H1 (cell line): ENCODE results near the gene TAF6. TPM values are rescaled to one million over a fixed set of nuclear protein-coding genes. Genes with fewer than 3 reads are reported as not detected.

ENCODE experiments used
- CTCF ChIA-PET: fragments of 300-600 bp; sonication (Branson Sonifier 250); formaldehyde crosslinking; loops from one replicate; lab custom pipeline; 2021; ENCODE audit not compliant: partially characterized antibody; lab: Charles Lee
- POLR2A ChIA-PET: fragments of 300-600 bp; sonication (Branson Sonifier 250); formaldehyde crosslinking; loops from one replicate; lab custom pipeline; 2021; ENCODE audit warnings: inconsistent platforms; ENCODE audit not compliant: partially characterized antibody; lab: Charles Lee
- DNase-seq, 2 experiments: peaks; one replicate each; pipeline versions ENCODE4 v3.0.0 to v3.0.0-alpha.2; 2010 to 2022; ENCODE audit warnings: low spot score in 2 of 2, low read depth in 1 of 2, mixed read lengths in 1 of 2
- FAIRE-seq: peaks from 2 replicates; lab custom pipeline; 2011; peaks lifted over from hg19 to GRCh38; lab: Jason Lieb, UNC
- H2AFZ ChIP-seq: 2 replicates; pipeline ENCODE4 v1.8.1; 2012; ENCODE audit warnings: low read length, inconsistent platforms
- H2AK5ac ChIP-seq: 2 replicates; pipeline ENCODE4 v1.6.1; 2013; ENCODE audit warnings: low read depth, low read length
- H2BK120ac ChIP-seq: replicated peaks from 2 replicates; pipeline ENCODE3; 2013; ENCODE audit warnings: low read depth, low read length, inconsistent platforms
- H2BK12ac ChIP-seq: 2 replicates; pipeline ENCODE4 v1.6.1; 2013; ENCODE audit warnings: low read depth, low read length
- H2BK15ac ChIP-seq: 2 replicates; pipeline ENCODE4 v1.6.1; 2013; ENCODE audit warnings: low read length
- H2BK20ac ChIP-seq: 2 replicates; pipeline ENCODE4 v1.6.1; 2013; ENCODE audit warnings: low read length
- H2BK5ac ChIP-seq: 2 replicates; pipeline ENCODE4 v1.6.1; 2013; ENCODE audit warnings: low read depth, low read length
- H3K14ac ChIP-seq: 2 replicates; pipeline ENCODE4 v1.6.1; 2013; ENCODE audit warnings: inconsistent platforms; ENCODE audit not compliant: insufficient read length
- H3K18ac ChIP-seq: 2 replicates; pipeline ENCODE4 v1.6.1; 2013; ENCODE audit warnings: low read length; ENCODE audit errors: extremely low read depth
- H3K23ac ChIP-seq: 2 replicates; pipeline ENCODE4 v1.6.1; 2013; ENCODE audit warnings: inconsistent platforms; ENCODE audit not compliant: insufficient read length
- H3K23me2 ChIP-seq: 2 replicates; pipeline ENCODE4 v1.6.1; 2013; ENCODE audit warnings: low read depth, low read length
- H3K27ac ChIP-seq: 2 replicates; pipeline ENCODE4 v1.6.1; 2011; ENCODE audit warnings: low read depth, low read length, inconsistent platforms
- H3K27me3 ChIP-seq, 4 experiments: replicated peaks in 1 of 4; 1 replicate in 1 of 4; 2 replicates in 3 of 4; pipeline versions ENCODE4 v1.6.1 to v1.8.1; 2011 to 2013; ENCODE audit warnings: low read length in 3 of 4, mild to moderate bottlenecking in 3 of 4, inconsistent platforms in 2 of 4, mixed read lengths in 2 of 4, moderate library complexity in 1 of 4; ENCODE audit not compliant: control insufficient read depth in 3 of 4, insufficient read depth in 3 of 4; ENCODE audit errors: extremely low read depth in 1 of 4
- H3K36me3 ChIP-seq, 4 experiments: 2 replicates each; pipeline versions ENCODE4 v1.6.1 to v1.8.1; 2011 to 2013; ENCODE audit warnings: mild to moderate bottlenecking in 4 of 4, low read length in 3 of 4, moderate library complexity in 2 of 4, control low read depth in 1 of 4, inconsistent platforms in 1 of 4; ENCODE audit not compliant: insufficient read depth in 4 of 4, control insufficient read depth in 2 of 4
- H3K4ac ChIP-seq: replicated peaks from 2 replicates; pipeline ENCODE3; 2013; ENCODE audit warnings: low read length, low read depth, mixed read lengths, inconsistent platforms; ENCODE audit not compliant: insufficient read length
- H3K4me1 ChIP-seq, 4 experiments: replicated peaks in 1 of 4; 1 replicate in 1 of 4; 2 replicates in 3 of 4; pipeline versions ENCODE4 v1.6.1 to v1.8.1; 2011 to 2013; ENCODE audit warnings: low read length in 3 of 4, inconsistent platforms in 2 of 4, mixed read lengths in 1 of 4; ENCODE audit not compliant: insufficient read depth in 4 of 4, control insufficient read depth in 3 of 4
- H3K4me2 ChIP-seq, 2 experiments: 2 replicates each; pipeline versions ENCODE4 v1.6.1 to v1.8.1; 2011 to 2013; ENCODE audit warnings: low read depth in 2 of 2, low read length in 2 of 2, control low read depth in 1 of 2, inconsistent platforms in 1 of 2, mild to moderate bottlenecking in 1 of 2; ENCODE audit not compliant: insufficient read depth in 1 of 2
- H3K4me3 ChIP-seq, 4 experiments: fragments of 200-600, 300-600 bp in 1 of 4; sonication (generic), shearing (Covaris generic), sonication (Bioruptor Twin) in 1 of 4; 2 replicates each; pipeline versions ENCODE4 v1.5.1 to v1.8.1; 2011 to 2016; ENCODE audit warnings: low read length in 4 of 4, low read depth in 3 of 4, control low read depth in 2 of 4, inconsistent platforms in 2 of 4, mild to moderate bottlenecking in 2 of 4, mixed read lengths in 1 of 4, moderate library complexity in 1 of 4; ENCODE audit not compliant: insufficient read depth in 2 of 4; ENCODE audit errors: extremely low read depth in 1 of 4
- H3K56ac ChIP-seq: replicated peaks from 2 replicates; pipeline ENCODE3; 2013; ENCODE audit warnings: low read depth, mild to moderate bottlenecking, mixed read lengths, low read length, inconsistent platforms; ENCODE audit not compliant: insufficient read length
- H3K79me1 ChIP-seq: 2 replicates; pipeline ENCODE4 v1.6.1; 2013; ENCODE audit warnings: low read depth, low read length, control low read depth
- H3K79me2 ChIP-seq, 2 experiments: 2 replicates each; pipeline versions ENCODE4 v1.6.1 to v1.8.1; 2012 to 2013; ENCODE audit warnings: low read length in 2 of 2, mild to moderate bottlenecking in 2 of 2, inconsistent platforms in 1 of 2; ENCODE audit not compliant: insufficient read depth in 2 of 2, control insufficient read depth in 1 of 2
- H3K9ac ChIP-seq, 4 experiments: replicated peaks in 1 of 4; 1 replicate in 1 of 4; 2 replicates in 3 of 4; pipeline versions ENCODE4 v1.6.1 to v1.8.1; 2011 to 2013; ENCODE audit warnings: low read depth in 3 of 4, low read length in 3 of 4, control low read depth in 2 of 4, mild to moderate bottlenecking in 2 of 4, moderate library complexity in 2 of 4, inconsistent platforms in 1 of 4; ENCODE audit errors: extremely low read depth in 1 of 4
- H3K9me3 ChIP-seq, 2 experiments: 2 replicates each; pipeline versions ENCODE4 v1.6.1 to v1.8.1; 2012 to 2013; ENCODE audit warnings: mild to moderate bottlenecking in 2 of 2, moderate library complexity in 2 of 2, control low read depth in 1 of 2, inconsistent platforms in 1 of 2, low read depth in 1 of 2, low read length in 1 of 2, mixed read lengths in 1 of 2; ENCODE audit not compliant: insufficient read depth in 2 of 2
- H4K20me1 ChIP-seq, 2 experiments: replicated peaks in 1 of 2; 2 replicates each; pipeline versions ENCODE3 to v1.8.1; 2011 to 2013; ENCODE audit warnings: inconsistent platforms in 2 of 2, low read length in 2 of 2, mild to moderate bottlenecking in 1 of 2; ENCODE audit not compliant: insufficient read depth in 2 of 2, control insufficient read depth in 1 of 2
- H4K5ac ChIP-seq: 2 replicates; pipeline ENCODE4 v1.6.1; 2013; ENCODE audit warnings: low read length, low read depth, mixed read lengths, inconsistent platforms; ENCODE audit not compliant: insufficient read length
- H4K8ac ChIP-seq: 2 replicates; pipeline ENCODE4 v1.8.0; 2013; ENCODE audit warnings: mild to moderate bottlenecking, moderate library complexity, low read length, inconsistent platforms; ENCODE audit not compliant: insufficient read depth; ENCODE audit errors: extremely low read depth
- H4K91ac ChIP-seq: replicated peaks from 2 replicates; pipeline ENCODE3; 2013; ENCODE audit warnings: low read length, mixed read lengths, inconsistent platforms; ENCODE audit not compliant: insufficient read length
- CBX5 ChIP-seq: fragments of 300-800, 300-1000 bp; sonication (generic); IDR thresholded peaks from 2 replicates; pipeline ENCODE4 v1.7.1; 2016; ENCODE audit warnings: antibody characterized with exemption, low read length, low read depth
- GABPA ChIP-seq: IDR thresholded peaks from 2 replicates; pipeline ENCODE4 v1.6.1; 2011; ENCODE audit warnings: mild to moderate bottlenecking, low read length, moderate library complexity, borderline replicate concordance; ENCODE audit not compliant: insufficient read depth
- GTF2F1 ChIP-seq: IDR thresholded peaks from 2 replicates; pipeline ENCODE4 v1.6.1; 2012; ENCODE audit warnings: low read depth, low read length, improper control_type of control experiment, borderline replicate concordance
- JUND ChIP-seq: IDR thresholded peaks from 2 replicates; pipeline ENCODE4 v1.6.1; 2011; ENCODE audit warnings: mild to moderate bottlenecking, improper control_type of control experiment, low read length
- KDM1A ChIP-seq: fragments of 200-600, 300-600 bp; sonication (generic); IDR thresholded peaks from 2 replicates; pipeline ENCODE4 v1.7.1; 2016; ENCODE audit warnings: mild to moderate bottlenecking, low read length, borderline replicate concordance
- MAFK ChIP-seq: IDR thresholded peaks from 2 replicates; pipeline ENCODE4 v1.6.1; 2012; ENCODE audit warnings: low read depth, mild to moderate bottlenecking, improper control_type of control experiment, low read length
- SIN3A ChIP-seq, 2 experiments: IDR thresholded peaks in 1 of 2; conservative IDR thresholded peaks in 1 of 2; 2 replicates each; pipeline ENCODE4 v1.6.1; 2011 to 2012; ENCODE audit warnings: low read length in 2 of 2, improper control_type of control experiment in 1 of 2, low read depth in 1 of 2, mild to moderate bottlenecking in 1 of 2
- SIRT6 ChIP-seq: IDR thresholded peaks from one replicate; pipeline ENCODE4 v1.7.1; 2012; ENCODE audit warnings: low read length, inconsistent platforms
- SP2 ChIP-seq: IDR thresholded peaks from 2 replicates; pipeline ENCODE4 v1.6.1; 2012; ENCODE audit warnings: mild to moderate bottlenecking, low read length, inconsistent platforms
- SRF ChIP-seq: IDR thresholded peaks from 2 replicates; pipeline ENCODE4 v1.6.1; 2011; ENCODE audit warnings: mild to moderate bottlenecking, low read depth, low read length, moderate library complexity
- SUZ12 ChIP-seq: fragments of 200-600 bp; sonication (generic); IDR thresholded peaks from 2 replicates; pipeline ENCODE4 v1.6.1; 2012; ENCODE audit warnings: mild to moderate bottlenecking, inconsistent platforms, low read length, moderate library complexity, mixed read lengths
- WGBS, 2 experiments: shearing (Covaris generic) in 1 of 2; methylation state at CpG; one replicate each; pipeline versions ENCODE4 v1.1.6 to v1.1.7; 2013 to 2015; ENCODE audit warnings: low lambda C conversion rate in 2 of 2, mixed read lengths in 2 of 2, inconsistent platforms in 1 of 2, low coverage in 1 of 2, missing lambda C conversion rate in 1 of 2; ENCODE audit not compliant: insufficient replicate concordance in 2 of 2, insufficient coverage in 1 of 2, insufficient read length in 1 of 2; ENCODE audit errors: extremely low coverage in 1 of 2, missing lambda C conversion rate in 1 of 2; 5-methylcytosine and 5-hydroxymethylcytosine counted together
- polyA plus RNA-seq, 7 experiments: library from polyadenylated mRNA; depleted of rRNA in 3 of 7; stranded (reverse) in 5 of 7; unstranded in 2 of 7; fragments of >200 nt in 5 of 7; fragments of 200-250 nt in 2 of 7; gene quantifications; 1 replicate in 5 of 7; 2 replicates in 1 of 7; 4 replicates in 1 of 7; pipeline versions ENCODE4 v1.2.1 to v1.2.3, GENCODE V29; 2011 to 2013; ENCODE audit warnings: missing spikeins in 2 of 7, mixed read lengths in 2 of 7
- total RNA-seq: library from RNA; stranded (reverse); fragmentation: NEBNext Ultra II Directional; extraction: Animal tissue kit (Norgen Biotek cat#: 25700); gene quantifications from 2 replicates; pipeline ENCODE4 v1.2.1, GENCODE V29; 2021

TAF6 gene
- total and polyA plus RNA-seq, 2 of the 8 experiments (the other 6 are each of a cell fraction or from before 2014, with no cell fraction given) = 66.7 to 101 TPM

GRCh38 chr7:100163871-100164270 is 44.7 kb upstream of the TAF6 start:
- no peak overlapping the region for H3K14ac ChIP-seq
- ChIA-PET POLR2A (interaction anchor here (11.0 kb wide), 1 partner anchor 7 kb away, joined by 145 read pairs; the partner anchor contains the start of gene TRAPPC14), CTCF (interaction anchor here (0.9 to 11.2 kb wide), 2 partner anchors 32 to 54 kb away, joined by 4 to 94 read pairs; no protein-coding TSS in a partner anchor)
- no peak overlapping the region for H4K8ac ChIP-seq
- no peak overlapping the region for H3K4ac ChIP-seq
- H2BK15ac ChIP-seq = no peak overlapping the region
- no peak overlapping the region for H2BK120ac ChIP-seq
- no peaks in the 10 kb centered on the region for H4K20me1 ChIP-seq
- H2AK5ac ChIP-seq = no peak overlapping the region
- no peak overlapping the region for H3K18ac ChIP-seq
- H3K56ac ChIP-seq = no peak overlapping the region
- no peak overlapping the region for H3K4me3 ChIP-seq
- peak overlapping the region; percentile 3 for H4K91ac ChIP-seq
- H3K9ac ChIP-seq = no peak overlapping the region
- H2BK12ac ChIP-seq = no peak overlapping the region; the same call in 1 of the 2 replicates
- no peaks in the 10 kb centered on the region for H3K79me2 ChIP-seq
- H3K4me1 ChIP-seq = peaks cover 5 to 15% (median 7%) of the 10 kb centered on the region in 4 experiments
- H3K79me1 ChIP-seq = no peaks in the 10 kb centered on the region; the same call in 1 of the 2 replicates
- peaks cover 0 to 10% (median 2%) of the 10 kb centered on the region in 4 experiments; a peak in 1 of 7 replicates for H3K27me3 ChIP-seq
- H3K4me2 ChIP-seq = no peak overlapping the region
- H3K9me3 ChIP-seq = no peaks in the 10 kb centered on the region
- WGBS, 2 experiments = 86% methylated on average over 5 of the region's 5 CpGs; no CpG with 5 or more reads in 1 of the 2 experiments
- H3K27ac ChIP-seq = no peak overlapping the region
- no peak for DNase-seq
- no peak overlapping the region; the same call in 1 of the 2 replicates for H2BK20ac ChIP-seq
- no peak overlapping the region for H4K5ac ChIP-seq
- no peaks in the 10 kb centered on the region for H3K36me3 ChIP-seq
- no peak overlapping the region for H3K23ac ChIP-seq
- no peak overlapping the region for H2BK5ac ChIP-seq
- FAIRE-seq = no peak
- peaks cover 6% of the 10 kb centered on the region; the same call in 1 of the 2 replicates for H3K23me2 ChIP-seq
- H2AFZ ChIP-seq = no peak overlapping the region
- TF ChIP-seq GABPA (no peak), SP2 (no peak), SRF (no peak), SIN3A (conservative IDR thresholded peaks at IDR 0.05 in 1 of 2, IDR thresholded peaks at IDR 0.05 in 1 of 2; ENCODE audit: low read depth in 1 of 2, low read length in 2 of 2) (no peak), MAFK (no peak), SIRT6 (no peak), SUZ12 (no peak), KDM1A (no peak), CBX5 (no peak), GTF2F1 (no peak), JUND (no peak)
